HTERT RPE-1 (cell line): ENCODE data around the gene RETN.

Experiments used
- in situ Hi-C: fragments of 300-500 bp; cut with MboI; formaldehyde crosslinking; loops from 4 replicates; pipeline ENCODE4 v1.14.3; 2020; ENCODE audit warnings: low sequenced_read_pairs

RETN gene

DNA sequence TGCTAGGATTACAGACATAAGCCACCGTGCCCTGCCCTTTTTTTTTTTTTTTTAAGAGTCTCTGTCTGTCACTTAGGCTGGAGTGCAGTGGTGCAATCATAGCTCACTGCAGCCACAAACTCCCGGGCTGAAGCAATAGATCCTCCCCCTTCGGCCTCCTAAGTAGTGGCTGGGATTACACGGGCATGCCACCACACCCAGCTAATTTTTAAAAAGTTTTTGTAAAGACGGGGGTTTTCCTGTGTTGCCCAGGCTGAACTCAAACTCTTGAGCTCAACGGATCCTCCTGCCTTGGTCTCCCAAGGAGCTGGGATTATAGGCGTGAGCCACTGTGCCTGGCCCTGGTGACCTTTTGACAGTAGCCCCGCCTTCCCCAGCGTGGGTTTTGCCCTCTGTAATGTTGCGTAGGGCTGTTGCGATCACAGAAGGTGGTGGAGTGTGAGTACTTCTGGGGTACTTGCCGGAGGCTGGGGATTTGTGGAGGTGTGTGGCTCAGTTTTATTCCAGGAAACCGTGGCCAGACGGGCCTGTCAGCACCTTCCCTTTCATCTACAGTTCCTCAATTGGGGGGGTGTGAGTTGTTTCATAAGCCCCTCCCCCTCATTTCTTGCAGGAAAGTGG is 11.6 kb upstream of the RETN start:
- in situ Hi-C loops = no loop called here

DNA sequence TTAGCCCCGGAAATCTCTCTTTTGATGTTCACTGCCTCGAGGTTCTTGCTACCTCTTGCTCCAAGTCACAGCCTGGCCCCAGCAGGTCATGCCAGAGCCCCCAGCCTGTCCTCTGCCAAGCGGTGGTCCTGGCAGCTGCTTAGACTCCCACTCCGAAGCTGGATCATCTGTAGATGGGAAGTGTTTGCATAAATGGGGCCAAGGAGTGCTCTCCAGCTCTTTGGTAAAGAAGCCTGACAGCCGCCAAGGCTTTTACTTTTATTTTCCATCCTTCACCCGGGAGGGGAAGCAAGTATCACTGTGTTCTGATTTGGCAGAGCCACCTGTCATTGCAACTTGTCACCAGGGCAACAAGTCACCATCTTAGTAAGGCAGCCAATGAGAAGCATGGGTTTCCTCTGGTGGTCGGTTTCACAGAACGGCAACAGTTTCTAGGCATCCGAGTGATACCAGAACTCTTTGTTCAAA is 10.6 kb upstream of the RETN start:
- in situ Hi-C loops = no loop called here

DNA sequence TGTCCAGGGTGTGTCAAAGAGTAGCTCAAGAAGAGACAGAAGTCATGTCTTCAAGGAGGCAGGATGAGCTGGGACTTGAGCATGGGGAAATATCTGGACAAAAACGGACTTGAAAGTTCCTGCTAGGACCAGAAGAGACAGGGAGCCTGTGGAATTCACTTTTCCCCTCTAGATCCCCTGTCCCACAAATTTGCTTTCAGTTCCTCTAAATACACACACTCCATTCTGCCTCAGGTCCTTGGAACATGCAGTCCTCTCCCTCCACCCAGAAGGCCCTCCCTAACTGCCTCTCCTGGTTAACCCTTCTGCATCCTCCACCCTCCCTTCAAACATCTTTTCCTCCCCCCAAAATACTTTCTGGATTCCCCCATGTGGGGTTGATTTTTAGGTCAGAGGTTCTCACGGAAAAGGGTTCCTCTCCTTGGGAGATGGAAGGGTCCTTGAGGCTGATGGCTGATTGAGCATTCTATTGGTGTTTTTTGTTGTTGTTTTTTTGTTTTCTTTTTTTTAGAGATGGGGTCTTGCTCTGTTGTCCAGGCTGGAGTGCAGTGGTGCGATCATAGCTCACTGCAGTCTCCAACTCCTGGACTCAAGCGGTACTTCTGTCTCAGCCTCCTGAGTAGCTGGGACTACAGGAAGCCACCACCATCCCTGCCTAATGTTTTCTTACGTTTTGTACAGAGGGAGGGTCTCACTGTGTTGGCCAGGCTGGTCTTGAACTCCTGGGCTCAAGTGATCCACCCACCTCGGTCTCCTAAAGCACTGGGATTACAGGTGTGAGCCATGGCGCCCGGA is 6.9 kb upstream of the RETN start:
- in situ Hi-C loops = no loop called here

DNA sequence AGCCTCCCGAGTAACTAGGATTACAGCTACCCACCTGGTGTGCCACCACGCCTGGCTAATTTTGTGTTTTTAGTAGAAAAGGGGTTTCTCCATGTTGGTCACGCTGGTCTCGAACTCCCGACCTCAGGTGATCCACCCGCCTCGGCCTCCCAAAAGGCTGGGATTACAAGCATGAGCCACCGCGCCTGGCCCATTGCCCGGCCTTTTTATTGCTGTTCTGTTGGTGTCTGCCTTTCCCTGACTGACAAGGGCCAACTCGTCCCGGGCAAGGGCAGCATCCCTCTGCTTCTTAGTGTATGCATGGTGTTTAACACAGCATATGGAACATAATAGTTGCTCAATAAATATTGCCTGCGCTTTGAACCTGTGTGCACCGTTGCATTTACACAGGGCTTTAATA is 6.2 kb upstream of the RETN start:
- in situ Hi-C loops = no loop called here

DNA sequence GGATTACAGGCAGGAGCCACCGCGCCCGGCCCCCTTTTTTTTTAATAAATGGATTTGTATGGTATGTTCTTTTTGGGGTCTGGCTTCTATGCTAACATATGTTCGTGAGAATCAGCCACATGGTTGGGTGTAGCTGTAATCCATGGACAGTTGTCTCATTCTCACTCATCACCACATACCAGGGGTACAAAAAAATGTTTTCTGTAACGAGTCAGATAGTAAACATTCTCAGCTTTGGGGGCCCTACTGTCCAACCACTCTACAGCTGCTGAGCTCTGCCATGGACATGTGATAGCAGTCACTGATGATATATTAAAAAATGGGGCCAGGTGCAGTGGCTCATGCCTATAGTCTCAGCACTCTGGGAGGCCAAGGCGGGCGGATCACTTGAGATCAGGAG is 5.1 kb upstream of the RETN start:
- in situ Hi-C loops = no loop called here

DNA sequence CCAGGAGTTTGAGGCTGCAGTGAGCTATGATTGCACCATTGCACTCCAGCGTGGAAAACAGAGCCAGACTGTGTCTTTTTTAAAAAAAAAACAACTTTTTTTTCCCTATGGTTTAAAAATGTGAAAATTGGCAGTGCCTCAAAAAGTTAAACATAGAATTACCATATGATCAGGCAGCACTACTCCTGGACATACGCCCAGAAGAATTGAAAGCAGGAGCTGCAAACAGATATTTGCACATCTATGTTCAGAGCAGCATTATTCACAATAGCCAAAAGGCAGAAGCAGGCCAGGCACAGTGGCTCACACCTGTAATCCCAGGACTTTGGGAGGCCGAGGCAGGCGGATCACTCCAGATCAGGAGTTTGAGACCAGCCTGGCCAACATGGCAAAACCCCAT is 3.8 kb upstream of the RETN start:
- in situ Hi-C loops = no loop called here

DNA sequence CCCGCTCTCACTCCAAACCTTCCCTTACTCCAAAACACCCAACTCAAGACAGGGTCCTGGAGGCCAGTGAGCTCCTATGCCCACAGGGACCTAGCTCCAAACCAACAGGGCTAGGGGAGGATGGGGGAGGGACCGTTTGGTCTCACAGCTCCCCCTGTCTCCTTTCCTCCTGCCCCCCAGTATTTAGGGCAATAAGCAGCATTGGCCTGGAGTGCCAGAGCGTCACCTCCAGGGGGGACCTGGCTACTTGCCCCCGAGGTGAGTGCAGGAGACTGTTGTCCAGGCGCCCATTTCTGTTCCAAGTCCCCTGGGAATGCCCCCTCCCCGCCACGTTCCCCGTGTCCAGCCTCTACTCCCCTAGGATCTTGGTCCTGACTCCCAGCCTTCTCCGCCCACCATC is 792 bp downstream of the RETN start:
- in situ Hi-C loops = no loop called here

DNA sequence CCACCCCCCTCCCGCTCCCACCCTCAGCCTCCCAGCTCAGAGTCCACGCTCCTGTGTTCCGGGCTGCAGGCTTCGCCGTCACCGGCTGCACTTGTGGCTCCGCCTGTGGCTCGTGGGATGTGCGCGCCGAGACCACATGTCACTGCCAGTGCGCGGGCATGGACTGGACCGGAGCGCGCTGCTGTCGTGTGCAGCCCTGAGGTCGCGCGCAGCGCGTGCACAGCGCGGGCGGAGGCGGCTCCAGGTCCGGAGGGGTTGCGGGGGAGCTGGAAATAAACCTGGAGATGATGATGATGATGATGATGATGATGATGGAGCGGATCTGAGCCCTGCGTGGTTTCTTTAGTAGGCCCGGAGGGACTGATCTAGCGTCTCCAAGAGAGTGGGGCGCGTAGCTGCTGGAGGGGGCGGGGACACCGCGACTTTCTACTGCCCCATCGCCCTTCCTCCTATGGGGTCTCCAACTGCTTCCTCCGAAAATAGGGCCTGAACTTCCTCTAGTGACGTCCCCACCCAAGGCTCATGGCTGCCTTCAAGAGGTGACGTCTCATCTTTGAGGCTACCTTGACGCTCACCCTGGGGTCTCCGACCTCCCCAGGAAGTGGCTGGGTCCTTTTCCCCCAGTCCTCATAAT is 1.4 kb downstream of the RETN start:
- in situ Hi-C loops = no loop called here

DNA sequence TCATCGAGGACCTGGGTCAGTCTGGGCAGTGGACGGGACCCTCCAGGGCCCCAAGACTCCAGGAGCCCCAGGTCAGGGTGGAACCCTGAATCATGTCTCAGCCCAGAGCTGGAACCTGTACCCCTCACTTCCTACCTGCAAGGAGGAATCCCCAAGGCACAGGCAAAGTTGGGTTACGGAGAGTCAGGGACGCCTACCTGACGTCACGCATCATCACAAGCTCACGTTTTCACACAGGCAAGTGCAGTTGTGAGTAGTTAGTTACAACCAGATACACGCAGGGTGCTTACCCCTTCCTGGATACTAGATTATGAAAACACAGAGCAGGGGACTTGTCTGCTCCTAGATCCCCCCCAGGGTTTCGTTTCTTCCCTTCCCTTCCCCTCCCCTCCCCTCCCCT is 1.9 kb downstream of the RETN start:
- in situ Hi-C loops = no loop called here

DNA sequence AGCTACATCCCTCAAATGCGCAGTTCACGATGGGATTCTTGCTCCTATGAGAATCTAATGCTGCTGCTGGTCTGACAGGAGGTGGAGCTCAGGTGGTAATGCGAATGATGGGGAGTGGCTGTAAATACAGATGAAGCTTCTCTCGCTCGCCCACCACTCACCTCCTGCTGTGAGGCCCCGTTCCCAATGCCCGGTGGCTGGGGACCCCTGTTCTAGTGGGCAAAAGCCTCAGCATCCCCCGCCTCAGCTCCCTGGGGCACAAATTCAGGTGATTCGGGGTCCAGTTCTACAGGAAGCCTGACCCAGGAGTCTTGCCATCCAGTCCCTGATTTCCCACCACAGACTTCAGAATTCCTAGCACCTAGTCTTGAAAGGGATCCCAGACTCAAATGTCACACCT is 3.7 kb downstream of the RETN start:
- in situ Hi-C loops = no loop called here

DNA sequence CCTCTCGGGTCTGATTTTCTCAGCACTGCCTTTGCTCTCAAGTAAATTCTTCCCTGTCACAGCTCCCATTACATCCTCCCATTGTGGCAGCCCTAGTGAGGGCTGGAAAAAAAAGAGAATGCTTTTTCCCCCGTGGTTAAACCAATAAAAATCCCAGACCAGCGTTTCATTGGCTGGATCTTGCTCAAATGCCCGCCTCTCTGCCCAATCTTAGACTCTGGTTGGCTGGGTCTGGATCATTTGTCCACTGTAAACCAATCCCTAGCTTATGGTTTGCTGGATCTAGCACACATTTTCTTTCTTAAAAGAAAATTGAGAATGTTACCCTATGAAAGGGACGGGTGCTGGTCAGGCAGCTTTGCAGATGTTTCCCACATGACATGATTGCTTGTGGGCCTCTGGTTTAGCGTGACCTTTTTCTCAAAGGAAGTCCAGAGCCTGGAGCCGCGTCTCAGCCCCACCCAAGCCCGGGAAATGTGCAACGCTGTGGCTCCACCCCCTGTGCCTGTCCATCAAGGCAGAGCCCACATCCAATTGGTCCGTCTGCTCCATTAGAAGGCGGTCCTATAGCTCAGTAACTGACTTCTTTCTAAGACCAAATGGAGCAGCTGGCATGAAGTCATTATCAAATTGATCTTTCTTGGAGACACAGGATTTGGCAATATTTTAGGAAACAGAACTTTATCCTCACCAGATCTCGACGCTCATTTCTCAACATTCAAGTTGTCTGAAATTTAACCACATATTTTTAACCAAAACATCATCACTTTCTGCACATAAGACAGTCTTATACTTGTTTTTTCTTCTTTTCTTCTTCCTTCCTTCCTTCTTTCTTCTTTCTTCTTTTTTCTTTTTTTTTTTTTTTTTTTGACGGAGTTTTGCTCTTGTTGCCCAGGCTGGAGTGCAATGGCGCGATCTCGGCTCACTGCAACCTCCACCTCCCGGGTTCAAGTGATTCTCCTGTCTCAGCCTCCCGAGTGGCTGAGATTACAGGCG is 5.5 kb downstream of the RETN start:
- in situ Hi-C loops = no loop called here

DNA sequence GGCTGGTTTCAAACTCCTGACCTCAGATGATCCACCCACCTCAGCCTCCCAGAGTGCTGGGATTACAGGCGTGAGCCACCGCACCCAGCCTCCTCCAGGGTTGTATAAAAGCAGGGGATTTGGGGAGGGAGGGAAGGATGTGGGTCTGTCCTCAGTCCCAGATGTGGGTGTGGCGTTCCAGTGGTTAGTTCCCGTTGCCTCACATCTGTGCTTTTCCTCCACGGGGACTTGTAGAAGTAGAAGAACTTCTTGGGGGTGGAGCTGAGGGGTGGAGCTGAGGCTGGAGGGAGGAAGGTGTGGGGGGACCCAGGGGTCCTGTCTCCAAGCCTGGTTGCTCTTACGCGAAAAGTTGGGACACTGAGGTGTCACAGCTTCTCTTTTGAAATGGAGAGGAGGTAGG is 7.5 kb downstream of the RETN start:
- in situ Hi-C loops = no loop called here

DNA sequence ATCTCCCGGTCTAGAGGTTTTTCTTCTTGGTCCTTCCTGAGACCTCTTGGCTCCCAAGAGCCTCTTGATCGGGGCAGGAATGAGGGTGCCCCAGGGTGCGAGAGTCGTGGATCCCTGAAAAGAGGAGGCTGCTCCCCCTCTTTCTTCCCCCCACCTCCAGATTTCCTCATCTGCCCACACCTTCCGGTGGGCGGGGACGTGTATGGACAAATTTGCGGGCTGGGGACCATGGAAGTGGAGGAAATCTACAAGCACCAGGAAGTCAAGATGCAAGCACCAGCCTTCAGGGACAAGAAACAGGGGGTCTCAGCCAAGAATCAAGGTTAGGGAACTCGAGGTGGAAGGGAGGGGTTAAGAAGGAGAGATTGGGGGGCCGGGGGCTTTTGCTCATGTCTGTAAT is 8.0 kb downstream of the RETN start, which contains the start of gene MCEMP1:
Gene MCEMP1, plus strand, starts transcription at position 237 of the 400 bp plus-strand sequence. Its CDS starts 31 bp downstream, at position 268.
- in situ Hi-C loops = no loop called here

DNA sequence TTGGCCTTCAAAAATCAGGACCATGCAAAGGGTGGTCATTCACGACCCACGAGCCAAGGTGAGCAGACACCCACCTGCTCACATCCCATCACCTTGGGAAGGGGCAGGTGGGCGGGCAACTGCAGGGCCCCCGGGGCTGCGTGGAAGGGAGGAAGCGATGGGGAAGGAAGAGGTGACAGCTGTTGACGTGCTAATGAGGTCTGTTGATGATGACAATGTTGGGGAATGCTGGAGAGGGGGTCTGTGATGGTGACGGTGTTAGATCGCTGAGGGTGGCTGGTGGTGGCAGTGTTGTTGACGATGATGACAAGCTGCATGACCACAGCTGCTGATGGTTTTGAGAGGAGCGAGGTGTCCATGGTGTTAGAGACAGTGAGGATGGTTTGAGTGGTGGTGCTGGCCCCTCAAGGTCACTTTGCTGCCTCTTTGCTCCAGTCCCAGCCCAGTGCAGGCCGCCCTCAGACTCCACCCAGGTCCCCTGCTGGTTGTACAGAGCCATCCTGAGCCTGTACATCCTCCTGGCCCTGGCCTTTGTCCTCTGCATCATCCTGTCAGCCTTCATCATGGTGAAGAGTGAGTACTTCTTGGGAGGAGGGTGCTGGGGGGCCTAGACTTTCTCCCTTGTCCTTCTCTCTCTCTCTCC is 8.9 kb downstream of the RETN start:
- in situ Hi-C loops = no loop called here

DNA sequence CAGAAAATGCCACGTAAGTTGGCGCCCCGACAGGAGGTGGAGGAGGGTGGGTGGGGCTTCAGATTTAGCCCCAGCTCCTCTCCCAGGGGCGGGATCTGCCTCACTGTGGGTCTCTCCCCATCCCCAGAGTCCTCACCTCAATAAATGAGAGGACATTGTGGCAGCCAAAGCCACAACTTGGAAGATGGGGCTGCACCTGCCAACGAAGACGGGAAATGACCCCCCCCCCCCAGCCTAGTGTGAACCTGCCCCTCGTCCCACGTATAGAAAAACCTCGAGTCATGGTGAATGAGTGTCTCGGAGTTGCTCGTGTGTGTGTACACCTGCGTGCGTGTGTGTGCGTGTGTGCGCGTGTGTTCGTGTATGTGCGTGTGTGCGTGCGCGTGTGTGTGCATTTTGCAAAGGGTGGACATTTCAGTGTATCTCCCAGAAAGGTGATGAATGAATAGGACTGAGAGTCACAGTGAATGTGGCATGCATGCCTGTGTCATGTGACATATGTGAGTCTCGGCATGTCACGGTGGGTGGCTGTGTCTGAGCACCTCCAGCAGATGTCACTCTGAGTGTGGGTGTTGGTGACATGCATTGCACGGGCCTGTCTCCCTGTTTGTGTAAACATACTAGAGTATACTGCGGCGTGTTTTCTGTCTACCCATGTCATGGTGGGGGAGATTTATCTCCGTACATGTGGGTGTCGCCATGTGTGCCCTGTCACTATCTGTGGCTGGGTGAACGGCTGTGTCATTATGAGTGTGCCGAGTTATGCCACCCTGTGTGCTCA is 10.3 kb downstream of the RETN start:
- in situ Hi-C loops = no loop called here

DNA sequence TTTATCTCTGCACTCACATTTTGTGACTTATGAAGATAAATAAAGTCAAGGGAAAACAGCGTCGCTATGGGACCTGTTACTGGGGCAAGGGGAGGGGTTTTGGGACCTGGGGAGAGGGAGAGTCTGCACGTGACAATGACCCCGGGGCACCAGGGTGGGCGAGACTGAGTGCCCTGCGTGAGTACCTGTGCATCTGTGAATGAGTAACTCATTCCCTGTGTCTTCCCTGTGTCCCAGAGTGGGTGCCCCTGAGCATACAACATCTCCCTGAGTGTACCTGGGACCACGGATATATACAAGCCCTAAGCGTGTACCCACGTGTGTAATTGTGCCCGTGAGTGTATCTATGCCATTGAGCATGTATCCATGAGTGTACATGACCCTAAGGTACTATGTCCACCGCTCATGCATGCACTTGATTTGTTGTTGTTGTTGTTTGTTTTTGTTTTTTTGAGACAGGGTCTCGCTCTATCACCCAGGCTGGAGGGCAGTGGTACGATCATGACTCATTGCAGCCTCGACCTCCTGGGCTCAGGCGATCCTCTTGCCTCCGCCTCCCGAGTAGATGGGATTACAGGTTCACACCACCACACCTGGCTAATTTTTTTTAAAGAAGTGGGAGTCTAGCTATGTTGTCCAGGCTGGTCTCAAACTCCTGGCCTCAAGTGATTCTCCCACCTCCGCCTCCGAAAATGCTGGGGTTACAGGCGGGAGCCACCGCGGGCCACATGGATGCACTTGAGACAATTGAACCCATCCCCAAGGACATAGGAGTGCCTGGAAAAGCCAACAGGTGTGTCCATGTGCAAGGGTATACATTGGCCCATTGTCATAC is 11.1 kb downstream of the RETN start:
- in situ Hi-C loops = no loop called here

DNA sequence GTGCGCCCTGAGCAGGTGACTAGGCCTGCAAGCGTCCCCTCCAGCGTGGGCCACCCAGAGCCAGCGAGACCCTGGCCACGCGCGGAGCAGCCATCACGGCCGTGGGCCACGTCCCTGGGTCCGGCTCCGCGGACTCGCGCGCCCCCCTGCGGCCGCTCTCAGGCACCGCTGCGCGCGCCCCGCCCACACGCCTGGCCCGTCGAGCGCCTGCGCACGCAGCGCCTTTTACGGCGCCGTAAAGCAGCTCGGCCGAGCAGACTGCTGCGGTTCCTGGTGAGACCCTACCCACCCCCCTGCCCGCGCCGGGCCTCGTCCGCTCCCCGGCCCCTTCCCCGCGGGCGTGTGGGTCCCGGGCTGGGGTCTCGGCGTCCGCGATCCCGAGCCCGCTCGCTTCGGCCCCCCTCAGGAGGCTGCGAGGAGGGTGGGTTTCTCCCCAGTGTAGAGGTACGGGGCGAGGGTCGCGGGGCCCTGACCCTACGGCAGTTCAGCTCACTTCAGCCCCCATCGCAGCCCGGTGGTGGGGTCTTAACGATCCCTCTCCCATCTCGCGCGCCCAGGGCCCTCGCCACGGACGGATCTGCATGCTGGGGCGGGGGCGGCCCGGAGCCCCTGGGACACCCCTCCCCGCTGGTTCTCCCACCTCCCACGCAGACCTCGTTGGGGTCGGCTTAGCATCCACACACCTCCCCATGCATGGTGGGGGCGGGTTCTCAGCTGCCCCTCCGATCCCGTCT is 11.9 kb downstream of the RETN start, which contains the start of gene TRAPPC5:
Gene TRAPPC5, plus strand, starts transcription at position 228 of the 734 bp plus-strand sequence. CDS start 1,421 bp downstream, outside the sequence.
- in situ Hi-C loops = no loop called here
